GM19099 (cell line): ENCODE measurements around the gene PPARA.

Experiments
- POLR2A ChIP-seq: IDR thresholded peaks from 3 replicates; pipeline ENCODE4 v1.6.1; 2011; ENCODE audit warnings: low read depth; ENCODE audit not compliant: insufficient read length; ENCODE audit errors: extremely low read depth

The PPARA gene

GRCh38 chr22:46121523-46122287 lies 28.6 kb upstream of the PPARA start:
- no peak for TF ChIP-seq POLR2A

GRCh38 chr22:46122511-46122971 lies 27.8 kb upstream of the PPARA start:
- TF ChIP-seq POLR2A = no peak

DNA sequence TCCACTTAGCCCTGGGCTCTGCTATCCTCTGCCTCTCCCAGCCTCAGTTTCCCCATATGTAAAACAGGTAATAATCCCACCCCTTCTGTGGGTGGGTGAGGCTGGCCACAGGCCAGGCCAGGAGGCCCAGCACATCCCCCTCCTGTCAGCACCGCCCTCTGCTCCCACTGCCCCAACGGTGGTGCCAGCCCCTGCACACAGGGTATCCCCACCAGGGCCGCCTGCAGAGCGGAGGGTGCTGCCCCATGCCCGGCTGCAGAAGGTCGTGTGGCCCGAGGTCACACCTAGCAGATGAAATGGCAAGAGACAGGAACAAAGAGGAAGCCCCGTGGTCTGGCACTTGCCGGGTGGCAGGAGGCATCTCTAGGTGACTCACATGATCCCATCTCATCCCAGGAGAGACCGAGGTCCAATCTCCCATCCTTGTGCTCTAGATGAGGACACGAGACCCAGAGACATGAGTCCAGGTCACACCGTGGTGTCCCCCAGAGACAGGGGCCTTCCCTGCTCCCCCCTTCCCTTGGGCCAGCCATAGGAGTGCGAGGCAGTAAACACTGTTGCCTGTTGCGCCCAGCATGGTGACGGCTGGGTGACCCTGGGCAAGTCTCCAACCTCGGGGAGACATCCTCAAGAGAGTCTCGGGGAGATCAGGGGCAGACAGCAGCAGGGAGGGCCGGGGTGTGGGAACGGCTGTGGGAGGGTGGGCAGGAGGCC lies 27.2 kb upstream of the PPARA start:
- TF ChIP-seq POLR2A = no peak

- TF ChIP-seq POLR2A = no peak
Observed at GRCh38 chr22:46123694-46124382, 26.5 kb upstream of the PPARA start.

- no peak for TF ChIP-seq POLR2A
Observed at GRCh38 chr22:46124383-46125144, 25.8 kb upstream of the PPARA start.

DNA sequence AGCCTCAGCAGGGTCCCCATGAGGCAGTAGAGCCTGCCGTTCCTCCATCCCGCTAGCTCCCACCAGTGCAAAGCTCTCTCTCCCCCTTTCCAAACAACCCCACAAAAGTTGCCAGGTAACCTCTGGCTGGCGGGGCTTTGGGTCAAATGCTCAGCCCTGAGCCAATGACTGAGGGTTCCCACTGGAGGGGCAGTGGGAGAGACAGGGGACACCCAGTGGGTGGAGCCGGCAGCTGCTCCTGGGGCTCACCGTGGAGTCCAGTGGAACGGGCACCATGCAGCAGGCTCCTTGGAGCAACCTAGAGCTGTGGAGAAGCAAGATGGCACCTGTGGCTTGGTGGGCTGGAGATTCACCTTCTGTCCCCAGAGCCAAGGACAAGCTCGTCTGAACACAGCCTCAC lies 25.0 kb upstream of the PPARA start:
- TF ChIP-seq POLR2A = no peak

GRCh38 chr22:46125816-46126765 lies 24.2 kb upstream of the PPARA start:
- TF ChIP-seq POLR2A = no peak

DNA sequence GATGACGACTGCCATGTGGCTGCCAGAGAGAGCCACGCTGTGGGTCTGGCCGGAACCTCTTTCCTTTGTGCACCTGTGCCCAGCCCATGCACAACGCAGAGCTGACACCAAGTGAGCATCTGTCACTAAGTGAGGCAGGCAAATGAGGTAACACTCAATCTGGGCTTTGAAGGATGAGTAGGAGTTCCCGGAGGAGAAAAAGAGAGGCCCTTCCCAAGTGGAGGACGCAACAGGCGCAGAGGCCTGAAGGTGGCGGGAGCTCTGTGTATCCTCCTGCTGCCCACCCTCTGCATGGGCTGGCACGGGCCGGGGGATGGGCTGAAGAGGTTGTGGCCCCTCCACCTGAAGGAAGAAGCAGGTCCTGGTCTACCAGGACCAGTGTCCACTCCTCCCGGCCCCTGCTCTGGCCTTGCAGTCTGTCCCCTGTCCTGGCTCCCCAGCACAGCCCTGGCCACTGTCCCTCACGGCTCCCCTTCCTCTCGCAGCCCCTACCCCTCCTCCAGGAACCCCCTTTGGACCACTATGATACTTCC lies 23.4 kb upstream of the PPARA start:
- TF ChIP-seq POLR2A = no peak

- TF ChIP-seq POLR2A = no peak
Observed at GRCh38 chr22:46127556-46127955, 22.8 kb upstream of the PPARA start.

DNA sequence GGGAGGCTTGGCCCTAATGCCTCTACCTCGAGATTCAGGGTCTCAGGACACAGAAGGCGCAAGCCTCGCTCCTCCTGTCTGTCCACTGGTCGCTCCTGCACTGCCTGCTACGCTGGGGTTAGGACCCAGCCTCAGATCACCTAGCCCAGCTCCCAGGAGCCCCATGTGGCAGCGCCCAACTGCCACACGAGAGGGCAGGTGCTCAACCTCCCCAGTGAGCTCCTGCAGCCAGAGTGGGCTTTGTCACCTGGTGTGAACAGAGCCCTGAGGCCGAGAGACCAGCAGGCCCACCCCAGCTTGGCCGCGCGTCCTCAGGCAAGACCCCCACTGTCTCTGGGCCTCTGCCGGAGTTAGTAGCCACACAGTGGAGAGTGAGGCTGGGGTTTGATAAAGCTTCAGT lies 21.7 kb upstream of the PPARA start:
- TF ChIP-seq POLR2A = no peak

DNA sequence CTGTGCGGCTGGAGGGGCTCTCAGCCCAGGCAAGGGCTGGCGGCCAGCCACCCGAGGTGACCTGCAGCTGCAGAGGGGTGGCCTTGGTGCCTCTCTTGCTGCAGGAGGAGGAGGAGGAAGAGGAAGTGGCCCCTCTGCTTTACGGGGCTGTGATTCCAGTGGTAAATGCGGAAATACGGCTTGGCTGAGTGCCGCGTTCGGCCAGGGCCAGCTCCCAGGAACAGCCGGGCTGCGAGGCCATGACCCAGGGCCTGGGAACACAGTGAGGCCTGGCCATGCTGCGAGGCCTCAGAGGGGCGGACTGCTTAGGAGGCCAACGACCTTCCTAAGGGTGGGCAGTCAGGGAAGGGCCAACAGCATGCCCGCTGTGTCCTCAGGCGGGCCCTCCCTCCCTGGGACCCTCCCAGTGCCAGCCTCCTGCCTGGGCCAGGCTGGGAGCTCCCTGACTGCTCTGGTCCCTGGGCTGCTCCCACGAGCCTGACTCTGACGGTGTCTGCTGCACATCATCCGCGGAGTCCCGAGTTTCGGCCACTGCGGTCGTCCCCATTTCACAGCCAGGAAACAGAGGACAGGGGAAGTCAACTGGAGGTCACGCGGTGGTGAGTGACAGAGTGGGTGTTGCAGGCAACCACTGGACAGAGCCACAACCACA lies 20.8 kb upstream of the PPARA start:
- TF ChIP-seq POLR2A = peak; percentile 64

DNA sequence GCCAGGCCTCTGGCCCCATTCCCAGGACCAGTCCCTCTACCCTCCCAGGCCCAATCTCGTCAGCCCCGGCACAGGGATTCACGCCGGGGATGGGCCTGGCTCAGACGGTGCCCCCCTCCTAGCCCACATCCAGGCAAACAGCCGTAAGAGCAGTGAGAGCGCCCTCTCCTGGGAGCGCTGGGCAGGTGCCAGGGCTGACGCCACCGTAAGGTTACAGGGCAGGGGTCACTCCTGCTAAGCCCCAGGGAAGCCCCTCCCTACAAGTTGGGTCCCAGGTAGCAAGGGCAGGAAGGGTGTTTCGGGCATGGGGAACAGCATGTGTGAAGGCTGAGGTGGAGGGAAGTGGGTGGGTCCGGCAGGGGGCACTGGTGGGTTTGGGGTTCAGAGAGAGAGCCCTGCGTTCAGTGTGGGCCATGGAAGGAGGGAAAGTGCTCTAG lies 19.2 kb upstream of the PPARA start:
- no peak for TF ChIP-seq POLR2A
